Keratinocyte (primary cell): ENCODE measurements around the gene TWNK. TPM values are rescaled to one million over a fixed set of nuclear protein-coding genes. Genes with fewer than 3 reads are reported as not detected.

Source experiments
- DNase-seq: peaks from one replicate; pipeline ENCODE4 v3.0.0-alpha.2; 2011; ENCODE audit warnings: low read depth, missing footprints, low spot score
- FAIRE-seq: peaks from 2 replicates; lab custom pipeline; 2011; peaks lifted over from hg19 to GRCh38; lab: Jason Lieb, UNC
- H2AFZ ChIP-seq: 2 replicates; pipeline ENCODE4 v1.6.0; 2012; ENCODE audit warnings: low read length, control low read depth, inconsistent platforms; ENCODE audit not compliant: control insufficient read depth
- H3K27ac ChIP-seq: 2 replicates; pipeline ENCODE4 v1.5.1; 2011; ENCODE audit warnings: low read length; ENCODE audit not compliant: control insufficient read depth, insufficient read depth
- H3K27me3 ChIP-seq: 3 replicates; pipeline ENCODE4 v1.6.0; 2011; ENCODE audit warnings: low read length; ENCODE audit not compliant: control insufficient read depth, insufficient read depth; ENCODE audit errors: extremely low read depth
- H3K36me3 ChIP-seq, 2 experiments: 2 replicates in 1 of 2; 3 replicates in 1 of 2; pipeline ENCODE4 v1.5.1; 2011; ENCODE audit warnings: low read length in 2 of 2, mild to moderate bottlenecking in 1 of 2; ENCODE audit not compliant: control insufficient read depth in 2 of 2, insufficient read depth in 2 of 2; ENCODE audit errors: extremely low read depth in 1 of 2
- H3K4me1 ChIP-seq: 3 replicates; pipeline ENCODE4 v1.5.1; 2011; ENCODE audit warnings: low read length; ENCODE audit not compliant: control insufficient read depth, insufficient read depth; ENCODE audit errors: extremely low read depth
- H3K4me2 ChIP-seq: 3 replicates; pipeline ENCODE4 v1.6.0; 2011; ENCODE audit warnings: low read depth, low read length; ENCODE audit not compliant: control insufficient read depth, insufficient read depth; ENCODE audit errors: extremely low read depth
- H3K4me3 ChIP-seq, 3 experiments: fragments of 200-600 bp in 1 of 3; sonication (generic) in 1 of 3; 2 replicates in 2 of 3; 3 replicates in 1 of 3; pipeline ENCODE4 v1.5.1; 2011 to 2016; ENCODE audit warnings: low read length in 3 of 3, mild to moderate bottlenecking in 3 of 3, control low read depth in 2 of 3, inconsistent platforms in 1 of 3, low read depth in 1 of 3, mixed read lengths in 1 of 3, mixed run types in 1 of 3, moderate library complexity in 1 of 3; ENCODE audit not compliant: control insufficient read depth in 2 of 3, insufficient read depth in 2 of 3; ENCODE audit errors: extremely low read depth in 1 of 3
- H3K79me2 ChIP-seq: 2 replicates; pipeline ENCODE4 v1.6.0; 2012; ENCODE audit warnings: low read length; ENCODE audit not compliant: control insufficient read depth, insufficient read depth
- H3K9ac ChIP-seq: 3 replicates; pipeline ENCODE4 v1.6.0; 2011; ENCODE audit warnings: low read length; ENCODE audit not compliant: control insufficient read depth, insufficient read depth; ENCODE audit errors: extremely low read depth
- H3K9me1 ChIP-seq: 3 replicates; pipeline ENCODE4 v1.6.0; 2011; ENCODE audit warnings: low read length; ENCODE audit not compliant: control insufficient read depth, insufficient read depth; ENCODE audit errors: extremely low read depth
- H3K9me3 ChIP-seq: 2 replicates; pipeline ENCODE4 v1.5.1; 2012; ENCODE audit warnings: low read depth, low read length; ENCODE audit not compliant: control insufficient read depth
- H4K20me1 ChIP-seq: 3 replicates; pipeline ENCODE4 v1.6.0; 2011; ENCODE audit warnings: low read length; ENCODE audit not compliant: control insufficient read depth, insufficient read depth; ENCODE audit errors: extremely low read depth
- CTCF ChIP-seq, 3 experiments: IDR thresholded peaks in 1 of 3; conservative IDR thresholded peaks in 1 of 3; optimal IDR thresholded peaks in 1 of 3; 2 replicates in 2 of 3; 3 replicates in 1 of 3; pipeline versions ENCODE3 to v1.5.1; 2011; ENCODE audit warnings: low read length in 3 of 3, mild to moderate bottlenecking in 3 of 3, moderate library complexity in 2 of 3, control low read depth in 1 of 3, inconsistent platforms in 1 of 3; ENCODE audit not compliant: insufficient read depth in 2 of 3; ENCODE audit errors: extremely low read depth in 1 of 3
- EZH2 ChIP-seq: IDR thresholded peaks from one replicate; pipeline ENCODE4 v1.6.1; 2012; ENCODE audit warnings: inconsistent platforms, mild to moderate bottlenecking, low read length, moderate library complexity
- dilution Hi-C: fragments of 300-500 bp; cut with MboI; formaldehyde crosslinking; loops from one replicate; pipeline ENCODE4 v1.7.0; 2020; ENCODE audit warnings: low sequenced_read_pairs; ENCODE audit not compliant: extremely low pct_ligation_motif_present
- polyA plus RNA-seq, 5 experiments: library from polyadenylated mRNA; depleted of rRNA in 3 of 5; stranded (reverse) in 3 of 5; stranded (forward) in 1 of 5; unstranded in 1 of 5; fragments of >200 nt; gene quantifications; 1 replicate in 1 of 5; 2 replicates in 3 of 5; 3 replicates in 1 of 5; pipeline versions ENCODE4 v1.2.1 to v1.2.3, GENCODE V29; 2011 to 2012; ENCODE audit warnings: missing spikeins in 2 of 5, low read depth in 1 of 5, low replicate concordance in 1 of 5

Gene TWNK
- polyA plus RNA-seq, 1 donor (not counting 4 experiments of a cell fraction or from before 2014, with no cell fraction given), result 12.9 TPM

- Histone ChIP-seq H3K4me2 (peak overlapping the region; percentile 93), H3K27me3 (no peaks in the 10 kb centered on the region), H3K79me2 (peaks cover 17% of the 10 kb centered on the region), H3K9me3 (no peaks in the 10 kb centered on the region), H4K20me1 (no peaks in the 10 kb centered on the region), H3K27ac (peak overlapping the region; percentile 73), H3K9me1 (no peaks in the 10 kb centered on the region), H3K36me3 (peaks cover 9 to 14% of the 10 kb centered on the region in 2 experiments), H3K9ac (peak overlapping the region; percentile 93), H3K4me1 (peaks cover 17% of the 10 kb centered on the region), H3K4me3 (peak overlapping the region; percentile 76 to 90 (median 82)), H2AFZ (peak overlapping the region; percentile 80)
- FAIRE-seq (no peak), DNase-seq (no peak)
- TF ChIP-seq CTCF (optimal IDR thresholded peaks at IDR 0.05 in 1 of 3, IDR thresholded peaks at IDR 0.05 in 1 of 3, conservative IDR thresholded peaks at IDR 0.05 in 1 of 3; ENCODE audit: extremely low read depth in 1 of 3, insufficient read depth in 2 of 3, low read length in 3 of 3) (no peak), EZH2 (no peak)
- dilution Hi-C loops, result no loop called here
Observed at GRCh38 chr10:100996678-100997359, 9.5 kb downstream of the TWNK start.

GRCh38 chr10:100997360-100998182 lies 10.2 kb downstream of the TWNK start:
- TF ChIP-seq CTCF (optimal IDR thresholded peaks at IDR 0.05 in 1 of 3, IDR thresholded peaks at IDR 0.05 in 1 of 3, conservative IDR thresholded peaks at IDR 0.05 in 1 of 3; ENCODE audit: extremely low read depth in 1 of 3, insufficient read depth in 2 of 3, low read length in 3 of 3) (peak; percentile 81 to 99 (median 82)), EZH2 (no peak)
- DNase-seq (no peak), FAIRE-seq (no peak)
- dilution Hi-C loops, result no loop called here
- Histone ChIP-seq H3K27ac (peak overlapping the region; percentile 73), H3K4me1 (peaks cover 17% of the 10 kb centered on the region), H2AFZ (peak overlapping the region; percentile 80), H3K4me2 (peak overlapping the region; percentile 93), H3K9me1 (no peaks in the 10 kb centered on the region), H3K4me3 (peak overlapping the region; percentile 76 to 90 (median 82)), H3K27me3 (no peaks in the 10 kb centered on the region), H3K79me2 (peaks cover 22% of the 10 kb centered on the region), H3K9ac (peak overlapping the region; percentile 93), H3K36me3 (peaks cover 9 to 14% of the 10 kb centered on the region in 2 experiments), H3K9me3 (no peaks in the 10 kb centered on the region), H4K20me1 (no peaks in the 10 kb centered on the region)
